Measurements from ENCODE around the gene ARID1B. TPM values are rescaled to one million over a fixed set of nuclear protein-coding genes. Genes with fewer than 3 reads are reported as not detected.

ARID1B gene
- total and polyA plus RNA-seq, 10 of the 15 experiments (the other 5 are each of a cell fraction or from before 2014, with no cell fraction given): 24.7 to 133 (median 54.6) TPM

- TF ChIP-seq SUPT20H (IDR thresholded peaks at IDR 0.05; ENCODE audit: borderline replicate concordance, control insufficient read depth, low read depth, low read length) (no peak), RFX5 (IDR thresholded peaks at IDR 0.05; ENCODE audit: low read depth, low read length) (no peak)
Measured at GRCh38 chr6:156935000-156935399, 157.8 kb downstream of the ARID1B start (continued).

GRCh38 chr6:156938143-156938542, 161.0 kb downstream of the ARID1B start:
- FAIRE-seq (no peak), DNase-seq (ENCODE audit: low read depth, low spot score) (no peak), ATAC-seq (no peak)
- ChIA-PET SMC1A (ENCODE audit: uncharacterized antibody, unreplicated experiment) (interaction anchor here (0.9 to 1.9 kb wide), 6 partner anchors 15 to 301 kb away, joined by 3 to 9 read pairs (median 4); no protein-coding TSS in a partner anchor), CTCF (interaction anchor here (1.1 to 1.8 kb wide), 2 partner anchors 13 to 15 kb away, joined by 5 read pairs; no protein-coding TSS in a partner anchor), POLR2A (no interaction called here), RAD21 (ENCODE audit: unreplicated experiment) (interaction anchor here (1.7 kb wide), 1 partner anchor 10 kb away, joined by 3 read pairs; no protein-coding TSS in a partner anchor)
- H3K4me2 ChIP-seq (ENCODE audit: control insufficient read depth, insufficient read depth): no peak overlapping the region
- H3K4me3 ChIP-seq: no peak overlapping the region
- BruUV-seq (replicated peaks): no TSS peak
- in situ Hi-C loops (cut with MboI): no loop called here
- H3K36me3 ChIP-seq (ENCODE audit: control insufficient read depth in 2 of 2, insufficient read depth in 2 of 2, low read length in 1 of 2): 0 out of 4 replicates have a peak, but pooled peaks cover 0 to 3% of the 10 kb centered on the region in 2 experiments
- no peak overlapping the region for H2AFZ ChIP-seq (ENCODE audit: control insufficient read depth, low read depth, low read length)
- H3K9me3 ChIP-seq (replicated peaks; ENCODE audit: control insufficient read depth, insufficient read depth, low read length): no peaks in the 10 kb centered on the region
- H3K79me2 ChIP-seq (ENCODE audit: control insufficient read depth, insufficient read depth, low read length): peaks cover 71% of the 10 kb centered on the region
- no peak overlapping the region for H3K9ac ChIP-seq (ENCODE audit: control insufficient read depth, insufficient read depth, low read length)
- no peak overlapping the region for H3K27ac ChIP-seq (ENCODE audit: control insufficient read depth, insufficient read depth)
- H3K4me1 ChIP-seq (ENCODE audit: control insufficient read depth, insufficient read depth, low read length): no peaks in the 10 kb centered on the region
- WGBS (ENCODE audit: insufficient coverage, insufficient replicate concordance, low lambda C conversion rate, missing lambda C conversion rate): 95% methylated on average over 1 of the region's 1 CpG
- no peaks in the 10 kb centered on the region; the same call in 1 of the 2 replicates for H4K20me1 ChIP-seq (ENCODE audit: control insufficient read depth, insufficient read depth)
- TF ChIP-seq NR2F1 (conservative IDR thresholded peaks at IDR 0.05) (no peak), E4F1 (IDR thresholded peaks at IDR 0.05; ENCODE audit: borderline replicate concordance, partially characterized antibody) (no peak), CHD1 (IDR thresholded peaks at IDR 0.05; ENCODE audit: low read depth, low read length) (no peak), CTCF (IDR thresholded peaks at IDR 0.05 in 2 of 3, conservative IDR thresholded peaks at IDR 0.05 in 1 of 3; ENCODE audit: control insufficient read depth in 2 of 3, extremely low read depth in 1 of 3, insufficient read depth in 1 of 3, low read depth in 3 of 3, low read length in 3 of 3) (no peak), NR2C1 (IDR thresholded peaks at IDR 0.05) (no peak), EGR1 (IDR thresholded peaks at IDR 0.05; ENCODE audit: borderline replicate concordance in 1 of 2, low read depth in 2 of 2, low read length in 2 of 2) (no peak)
- no peaks in the 10 kb centered on the region for H3K27me3 ChIP-seq (replicated peaks in 1 of 2; ENCODE audit: control insufficient read depth in 2 of 2, insufficient read depth in 2 of 2, low read length in 1 of 2)
- intact Hi-C loops (cut with micrococcal nuclease; ENCODE audit: unreplicated experiment): no loop called here

Measured in GM12878 (cell line).